DMS 273 (cell line): ENCODE data around the gene FBN1.

ENCODE experiments used
- DNase-seq: peaks from one replicate; lab custom pipeline; 2025; ENCODE audit not compliant: unreplicated experiment; lab: John Stamatoyannopoulos, UW

Gene FBN1

DNA sequence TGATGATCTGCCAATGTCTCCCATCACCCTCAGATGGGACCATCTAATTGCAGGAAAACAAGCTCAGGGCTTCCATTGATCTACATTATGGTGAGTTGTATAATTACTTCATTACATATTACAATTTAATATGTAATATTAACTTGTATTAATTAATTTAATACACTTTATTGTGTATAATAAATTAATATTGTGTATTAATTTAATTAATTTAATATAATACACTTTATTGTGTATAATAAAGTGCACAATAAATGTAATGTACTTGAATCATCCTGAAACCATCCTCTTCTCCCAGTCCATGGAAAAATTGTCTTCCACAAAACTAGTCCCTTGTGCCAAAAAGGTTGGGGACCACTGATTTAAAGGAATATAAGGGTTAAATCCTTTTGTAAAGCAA, 123.4 kb downstream of the FBN1 start:
- DNase-seq = no peak

DNA sequence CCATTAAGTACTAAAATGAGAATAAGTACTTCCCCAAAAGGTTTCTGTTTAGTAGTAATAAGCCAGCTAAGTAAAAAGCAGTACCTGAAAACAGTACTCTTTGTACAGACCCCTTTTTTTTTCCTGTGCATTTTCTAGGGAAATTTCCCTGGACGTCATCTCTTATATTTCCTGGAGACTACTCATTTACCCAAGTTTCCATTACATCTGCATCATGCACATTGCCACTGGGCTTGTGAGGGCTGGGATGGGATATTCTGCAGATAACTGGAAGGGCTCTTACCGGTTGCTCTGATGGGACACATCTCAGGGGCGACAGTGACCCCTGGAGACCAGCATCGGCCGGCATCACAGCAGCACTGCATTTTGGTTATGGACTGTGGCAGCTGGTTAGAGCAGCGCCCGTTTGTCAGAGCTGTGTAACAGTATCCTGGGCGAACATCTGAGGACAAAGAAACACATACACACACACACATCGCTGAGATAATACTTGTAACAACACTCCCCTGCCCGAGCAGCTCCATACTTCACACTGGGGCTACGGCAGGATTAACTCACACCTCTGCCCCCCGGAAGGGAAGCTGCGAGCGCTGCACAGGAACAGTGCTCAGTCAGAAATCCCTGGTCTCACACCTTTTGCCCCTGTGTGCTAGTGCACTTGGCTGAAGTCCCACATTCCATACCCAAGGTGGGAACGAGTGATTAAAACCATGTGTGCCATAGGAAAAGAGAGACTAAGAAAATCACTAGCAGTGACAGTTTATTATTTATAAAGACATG, 124.9 kb downstream of the FBN1 start:
- peak; percentile 64 for DNase-seq

DNA sequence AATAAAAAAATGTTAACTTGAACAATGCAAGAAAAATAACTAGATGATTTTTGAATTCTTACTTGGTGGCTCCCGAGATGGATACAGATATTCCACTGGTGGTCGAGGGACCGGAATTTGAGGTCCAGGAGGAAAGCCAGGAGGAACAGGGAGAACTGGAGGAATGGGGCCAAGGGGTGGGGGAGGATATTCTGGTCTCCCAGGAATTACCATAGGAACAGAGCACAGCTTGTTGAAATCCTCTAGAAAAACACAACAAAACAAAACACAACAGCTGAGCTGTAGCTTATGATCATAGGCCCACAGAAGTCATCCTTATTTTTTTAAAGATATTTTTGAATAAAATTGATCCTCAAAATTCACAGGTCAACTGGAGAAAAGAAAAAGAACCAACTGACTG, 129.4 kb downstream of the FBN1 start:
- no peak for DNase-seq

DNA sequence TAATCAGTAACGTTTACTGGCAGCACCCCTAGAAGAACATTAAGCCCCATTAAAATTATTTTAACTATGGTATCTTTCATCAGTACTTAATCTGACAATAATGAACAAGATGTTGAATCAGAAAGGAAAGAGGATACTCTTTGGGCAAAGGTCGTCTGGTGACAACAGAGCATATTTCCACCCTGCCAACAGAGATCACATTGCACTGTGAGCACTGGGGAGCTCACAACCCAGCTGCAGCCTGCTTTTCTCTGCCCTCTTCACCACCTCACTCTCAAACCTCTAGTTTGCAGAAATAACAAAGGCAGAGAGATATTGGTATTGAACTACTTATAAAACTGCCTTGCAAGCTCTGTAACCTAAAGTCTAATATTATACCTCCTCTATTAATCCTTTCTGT, 130.0 kb downstream of the FBN1 start:
- DNase-seq = no peak

DNA sequence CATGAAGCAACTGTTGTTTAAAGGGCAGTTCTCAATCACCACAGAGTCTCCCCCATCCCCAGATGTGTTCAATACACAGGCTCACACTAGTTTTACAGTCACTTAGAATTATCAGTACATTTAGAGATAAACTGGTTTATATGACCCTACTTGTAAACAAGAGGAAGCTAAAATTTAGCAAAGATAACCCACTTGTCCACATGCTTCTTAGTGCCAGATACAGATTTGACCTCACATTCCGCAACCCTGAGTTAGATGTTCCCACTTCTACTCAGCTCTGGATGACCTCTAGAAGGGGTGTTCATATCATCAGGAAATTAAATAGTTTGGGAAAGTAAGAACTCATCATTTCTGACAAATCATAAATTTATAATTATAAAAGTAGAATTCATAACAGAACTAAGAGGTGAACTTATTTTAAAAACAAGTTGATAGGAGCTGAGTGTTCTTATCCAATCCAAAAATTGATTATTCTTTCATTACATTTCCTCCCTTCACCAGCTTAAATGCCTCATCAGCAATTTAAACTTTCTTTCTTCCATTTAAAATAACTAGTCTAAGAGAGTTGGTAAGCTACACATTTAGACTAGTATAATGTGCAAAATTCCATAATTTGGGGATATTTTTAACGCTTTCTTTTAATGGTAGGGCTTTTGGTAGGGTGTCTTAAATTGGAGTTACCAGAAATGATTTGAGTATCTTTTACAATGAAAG, 131.2 kb downstream of the FBN1 start:
- DNase-seq = no peak

DNA sequence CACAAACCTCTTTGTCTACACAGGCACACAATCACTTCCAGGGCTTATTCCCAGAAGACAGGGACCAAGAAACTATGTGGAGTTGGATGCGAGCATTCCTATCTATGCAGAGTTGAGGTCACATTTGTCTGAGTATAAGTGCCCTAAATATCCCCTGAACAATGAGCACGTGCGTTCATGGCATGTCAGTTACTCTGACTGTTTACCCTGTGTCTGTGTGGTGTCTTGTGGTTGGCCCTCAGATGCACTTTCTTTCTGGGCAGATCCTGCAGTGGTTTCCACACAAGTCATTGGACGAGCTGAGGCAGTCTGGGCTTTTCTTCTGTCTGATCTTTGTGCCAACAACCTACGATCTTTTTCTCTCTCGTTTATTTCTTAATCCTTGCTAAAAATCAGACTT, 134.5 kb downstream of the FBN1 start:
- no peak for DNase-seq

DNA sequence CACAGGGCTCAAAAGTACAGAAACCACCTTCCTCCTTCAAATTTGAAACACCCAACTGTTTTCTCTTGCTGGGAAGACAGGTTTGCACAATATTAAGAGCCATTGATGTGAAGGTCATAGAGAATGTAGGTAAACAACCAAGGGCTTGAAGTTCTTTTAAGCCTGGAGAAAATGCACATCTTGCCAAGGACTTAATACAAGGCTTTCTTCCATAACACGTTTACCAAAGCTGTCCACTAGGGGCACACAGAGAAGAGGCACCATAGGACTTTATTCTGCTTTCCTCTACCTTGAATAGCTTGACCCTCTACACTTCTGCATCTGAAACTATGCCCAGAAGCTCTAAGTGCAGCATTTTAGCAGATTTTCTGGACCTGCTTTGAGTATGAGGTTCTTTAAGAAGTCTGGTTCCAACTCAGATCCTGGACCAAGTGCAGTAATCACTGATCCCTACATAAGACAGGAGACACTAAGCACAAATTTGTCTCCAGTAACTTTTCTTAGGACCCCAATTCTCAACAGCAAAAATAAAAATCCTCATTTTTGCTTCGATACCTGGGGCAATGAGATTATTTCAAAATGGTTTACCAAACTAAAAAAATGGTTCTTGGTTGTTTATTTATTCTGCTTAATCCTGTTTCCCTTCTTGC, 138.0 kb downstream of the FBN1 start:
- peak; percentile 69 for DNase-seq

DNA sequence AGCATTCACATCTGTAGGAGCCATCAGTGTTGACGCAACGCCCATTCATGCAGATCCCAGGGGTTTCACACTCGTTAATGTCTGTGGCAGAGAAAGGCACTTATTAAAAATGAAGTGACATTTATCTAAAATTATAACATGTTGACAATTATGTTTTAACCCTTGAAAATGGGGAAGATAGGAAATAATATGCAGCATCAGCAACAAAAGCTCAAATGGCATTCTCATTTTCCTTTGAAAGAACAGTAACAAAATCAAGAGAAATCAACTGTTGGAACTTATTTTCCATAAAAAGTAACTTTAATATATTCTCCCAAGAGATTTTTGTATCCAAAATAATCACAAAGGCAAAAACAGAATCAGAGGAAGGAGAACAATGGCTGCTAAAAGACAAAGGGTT, 140.4 kb downstream of the FBN1 start:
- DNase-seq = no peak

DNA sequence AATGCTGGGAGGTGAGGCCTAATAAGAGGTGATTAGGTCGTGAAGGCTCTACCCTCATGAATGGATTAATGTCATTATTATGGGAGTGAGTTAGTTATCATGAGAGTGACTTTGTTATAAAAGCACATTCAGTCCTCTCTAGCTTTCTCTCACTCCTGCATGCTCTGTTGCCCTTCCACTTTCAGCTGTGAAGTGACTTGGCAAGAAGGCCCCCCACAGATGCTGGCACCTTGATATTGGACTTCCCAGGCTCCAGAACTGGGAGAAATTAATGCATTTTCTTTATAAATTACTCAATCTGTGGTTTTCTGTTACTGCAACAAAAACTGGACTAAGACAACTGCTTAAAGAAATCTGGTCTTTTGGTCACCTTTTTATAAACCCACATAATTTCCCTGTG, 144.3 kb downstream of the FBN1 start:
- no peak for DNase-seq

DNA sequence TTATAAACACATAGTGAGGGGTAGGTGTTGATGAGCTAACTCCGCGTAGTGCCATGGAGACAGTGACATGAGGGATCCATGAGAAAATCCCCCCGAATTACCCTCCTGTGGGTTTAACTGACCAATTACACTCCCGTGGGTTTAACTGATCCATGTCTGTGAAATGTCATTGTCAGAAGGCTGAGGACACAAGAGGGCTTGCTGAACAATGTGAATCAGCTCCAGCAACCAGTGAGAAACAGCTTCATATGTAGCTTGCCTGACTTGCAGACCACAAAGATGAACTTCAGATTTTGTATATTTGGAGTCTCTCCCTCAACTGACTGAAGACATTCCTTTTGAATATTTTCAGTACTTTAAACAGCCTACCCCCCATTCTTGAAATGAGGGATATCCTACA, 144.9 kb downstream of the FBN1 start:
- DNase-seq = no peak

DNA sequence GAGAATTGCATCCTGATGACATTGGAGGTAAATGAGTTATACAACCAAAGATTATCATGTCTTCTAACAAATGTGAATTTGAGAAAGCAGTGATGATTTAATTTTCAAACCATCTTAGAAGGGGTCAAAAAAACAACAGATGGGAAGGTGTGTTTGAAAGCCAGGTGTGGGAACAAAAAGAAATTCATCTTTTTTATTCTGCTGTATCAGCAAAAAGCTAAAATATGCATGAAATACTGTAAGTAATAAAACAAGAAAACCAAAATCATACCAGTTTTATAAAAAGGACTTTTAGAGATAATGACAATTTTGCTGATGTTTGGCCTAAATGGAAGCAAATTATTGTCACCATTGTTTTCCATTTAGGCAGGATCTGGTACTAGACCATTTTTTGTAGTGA, 145.5 kb downstream of the FBN1 start:
- no peak for DNase-seq

DNA sequence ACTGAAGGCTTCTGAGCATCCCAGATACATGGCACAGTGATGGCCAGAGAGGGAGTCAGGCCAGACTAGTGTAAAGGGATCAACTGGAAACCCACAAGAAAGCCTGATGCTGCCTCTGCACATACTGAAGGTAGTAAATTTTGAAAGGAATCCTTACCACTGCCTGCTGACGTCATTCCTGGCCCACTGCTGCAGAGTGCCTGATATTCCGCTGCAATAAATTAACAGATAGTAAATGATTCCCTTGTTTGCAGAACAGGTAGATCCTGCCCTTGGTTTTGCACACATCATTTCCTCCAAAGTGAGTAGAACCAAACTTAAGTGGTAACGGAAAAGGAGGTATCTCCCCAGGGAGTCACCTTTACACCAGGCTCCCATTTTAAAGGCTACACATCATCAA, 146.7 kb downstream of the FBN1 start:
- DNase-seq = no peak

DNA sequence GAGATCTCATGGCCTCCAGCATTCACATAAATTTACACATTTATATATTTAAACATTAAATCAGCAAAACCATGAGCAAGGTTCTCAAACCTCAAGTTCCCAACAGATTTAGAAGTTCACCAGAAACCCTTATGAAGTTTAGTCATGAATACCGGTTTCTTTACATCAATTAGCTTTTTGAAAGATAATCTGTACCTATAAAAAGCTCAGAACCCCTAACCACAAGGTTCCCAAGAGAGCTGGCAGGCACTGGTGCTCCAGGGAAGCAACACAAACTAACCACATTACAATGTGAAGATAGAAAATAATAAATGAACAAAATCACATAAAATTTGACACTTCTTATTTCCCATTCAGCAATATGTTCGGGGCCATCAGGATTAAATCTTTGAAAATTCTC, 150.9 kb downstream of the FBN1 start:
- DNase-seq = no peak

DNA sequence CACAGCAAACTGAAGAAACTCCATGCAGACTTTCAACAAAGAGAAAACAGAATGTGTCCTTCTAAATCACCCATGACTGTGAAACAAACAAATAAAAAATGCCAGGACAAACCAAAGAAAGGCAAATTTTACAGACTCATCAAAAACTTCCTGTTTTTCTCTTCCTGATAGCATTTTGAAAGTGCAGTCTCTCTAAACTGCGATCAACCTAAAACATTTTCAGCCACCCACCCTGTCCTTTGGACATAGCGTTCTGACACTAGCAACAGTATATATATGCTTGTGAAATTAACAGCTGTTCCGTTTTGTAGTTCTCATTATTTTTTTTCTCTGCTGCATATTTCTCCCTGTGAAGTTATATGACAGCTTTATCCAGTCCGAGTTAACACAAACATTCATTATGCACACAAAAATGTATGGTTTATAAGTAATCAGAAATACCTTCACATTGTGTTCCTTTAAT, 151.7 kb downstream of the FBN1 start:
- no peak for DNase-seq

DNA sequence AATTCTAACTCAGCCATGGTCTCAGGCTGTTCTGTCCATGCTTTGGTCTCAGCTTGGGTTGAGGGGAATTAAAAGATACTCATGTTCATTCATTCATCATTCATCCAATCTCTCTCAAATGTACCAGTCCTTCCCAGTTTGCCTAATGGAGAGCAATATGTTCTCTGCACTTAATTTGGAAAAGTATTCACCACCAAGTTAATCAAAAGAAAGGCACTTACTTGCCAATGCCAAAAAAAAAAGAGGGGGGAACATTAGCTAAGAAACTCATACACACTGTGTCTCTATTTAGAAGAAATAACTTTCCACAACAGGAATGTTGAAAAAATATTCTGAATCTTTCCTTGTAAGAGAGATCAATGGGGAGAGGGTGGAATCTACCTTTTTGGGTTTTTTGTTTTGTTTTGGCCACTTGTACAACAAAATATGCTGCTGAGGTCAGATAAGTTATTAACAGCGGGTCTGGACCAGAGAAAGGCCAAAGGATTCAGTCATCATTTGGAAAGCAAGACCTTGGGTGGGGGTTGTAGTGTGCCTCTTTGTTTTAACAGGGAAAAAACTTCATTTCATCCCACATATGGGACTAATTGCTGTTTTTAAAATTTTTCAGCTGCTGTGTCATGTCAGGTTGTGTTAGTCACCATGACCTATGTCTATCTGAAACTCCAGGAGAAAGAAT, 152.3 kb downstream of the FBN1 start:
- DNase-seq = no peak

DNA sequence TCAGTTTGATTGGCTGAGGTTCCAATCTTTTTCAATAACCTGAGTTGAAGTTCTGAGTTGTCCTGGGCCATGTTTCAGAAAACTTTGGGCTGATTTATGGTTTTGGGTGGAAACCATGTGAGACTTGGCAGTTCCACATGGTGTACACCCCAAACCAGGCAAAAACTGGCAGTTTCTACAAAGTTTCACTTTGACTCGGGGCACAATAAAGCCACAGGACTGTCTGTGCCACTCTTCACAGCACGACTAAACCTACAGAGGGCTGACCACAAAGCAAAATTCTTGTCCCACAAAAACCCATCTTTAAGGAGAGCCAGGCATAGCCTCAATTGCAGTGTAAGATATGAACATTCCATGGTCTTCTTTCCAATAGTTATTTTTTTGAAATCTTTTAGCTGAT, 159.3 kb downstream of the FBN1 start:
- DNase-seq = no peak

DNA sequence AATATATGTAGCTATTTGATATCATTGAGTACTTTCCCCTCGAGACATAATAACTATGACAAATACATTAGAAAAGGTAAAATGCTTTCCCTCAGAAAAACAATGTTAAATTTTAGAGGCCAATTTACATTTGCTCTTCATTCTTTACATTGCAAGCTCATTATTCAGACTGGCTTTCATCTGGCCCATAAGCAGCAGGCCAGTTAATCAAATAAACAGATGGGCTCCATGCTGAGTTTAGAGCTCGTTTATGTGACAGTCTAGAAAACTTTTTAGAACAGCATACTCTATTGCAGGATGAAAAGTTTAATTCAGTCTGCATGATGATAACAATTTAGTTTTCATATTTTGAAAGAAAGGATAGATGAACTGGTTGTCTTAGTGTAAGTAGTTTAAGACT, 163.7 kb downstream of the FBN1 start:
- peak; percentile 56 for DNase-seq

DNA sequence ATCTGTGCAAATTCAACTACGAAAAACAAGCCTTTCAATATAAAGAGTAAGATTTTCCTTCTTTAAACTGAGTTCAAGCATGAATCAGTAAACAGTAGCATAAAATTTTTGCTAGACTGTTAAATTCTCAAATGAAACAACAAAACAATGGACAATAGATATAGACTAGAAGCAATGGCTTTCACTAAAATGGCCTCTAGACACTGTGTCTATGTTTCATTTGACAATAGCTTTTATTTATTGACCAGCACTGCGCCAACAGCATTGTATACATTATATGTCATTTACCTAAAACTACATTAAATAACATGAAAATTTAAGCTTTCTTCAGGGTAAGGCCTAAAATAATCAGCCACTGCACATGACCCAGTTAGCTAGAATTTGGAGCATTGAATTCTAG, 165.8 kb downstream of the FBN1 start:
- no peak for DNase-seq

DNA sequence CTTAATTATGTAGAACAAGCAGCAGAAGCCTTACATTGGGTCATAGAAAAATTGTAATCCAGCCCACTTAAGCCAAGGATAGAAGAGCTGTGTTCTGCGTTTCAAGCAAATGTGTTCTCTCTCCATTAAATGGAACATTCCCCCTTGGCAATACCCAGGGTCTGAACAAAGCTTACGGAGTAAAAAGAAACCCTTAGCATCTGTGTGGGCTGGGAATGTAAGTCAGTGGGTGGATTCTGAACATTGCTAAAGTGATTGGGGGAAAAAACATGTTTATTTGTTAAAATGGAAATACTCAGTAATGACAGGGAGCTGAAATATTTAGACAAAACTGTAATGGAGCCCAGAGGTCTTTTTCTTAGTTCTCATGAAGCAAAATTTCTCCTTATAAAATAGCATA, 166.9 kb downstream of the FBN1 start:
- DNase-seq = no peak

DNA sequence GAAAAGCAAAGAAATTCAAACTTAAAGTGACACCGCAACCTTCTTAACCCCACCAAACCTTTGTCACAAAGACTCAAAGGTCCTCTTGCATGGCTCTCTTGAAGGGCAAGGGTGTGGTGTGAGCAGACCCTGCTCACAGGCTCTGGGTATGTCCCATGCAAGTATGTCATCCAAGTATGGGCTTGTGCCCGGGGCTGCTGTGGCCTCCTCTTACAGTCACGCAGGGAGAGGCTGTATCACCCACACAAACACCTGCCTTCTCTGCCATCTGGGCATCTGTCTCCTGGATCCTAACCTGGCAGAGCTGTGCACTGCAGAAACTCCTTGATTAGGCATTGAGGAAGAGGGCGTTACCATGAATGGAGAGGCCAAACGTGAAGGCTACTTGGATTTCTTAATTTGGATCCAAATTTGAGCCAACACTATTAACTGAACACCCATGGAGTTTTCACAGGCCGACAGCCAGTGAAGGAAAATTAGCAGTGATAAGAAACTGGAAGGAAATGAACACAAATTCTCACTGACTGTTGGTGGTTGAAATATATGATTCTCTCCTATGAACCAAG, 167.6 kb downstream of the FBN1 start:
- DNase-seq = peak; percentile 7
